AG10803 (cell line): Measurements from ENCODE around the gene SSMEM1.
A peak's percentile ranks its signal among the peaks of the same experiment; 100 is the strongest.
"Not testable (repeated sequence)": the region's sequence is repeated elsewhere in the genome, so short reads cannot be mapped to it uniquely, and the experiment has no call there.

Source experiments
- DNase-seq: peaks from one replicate; pipeline ENCODE4 v3.0.0; 2010; ENCODE audit warnings: low read depth
- H3K4me3 ChIP-seq: 2 replicates; pipeline ENCODE4 v1.5.1; 2011; ENCODE audit warnings: mild to moderate bottlenecking, low read length, control low read depth
- CTCF ChIP-seq: conservative IDR thresholded peaks from 2 replicates; pipeline ENCODE4 v1.5.1; 2011; ENCODE audit warnings: mild to moderate bottlenecking, low read length, control low read depth, inconsistent platforms

Gene SSMEM1

GRCh38 chr7:130231792-130232191, 24.1 kb downstream of the SSMEM1 start:
- no peak overlapping the region for H3K4me3 ChIP-seq
- TF ChIP-seq CTCF = no peak
- no peak for DNase-seq

- no peak for DNase-seq
- no peak for TF ChIP-seq CTCF
- no peak overlapping the region for H3K4me3 ChIP-seq
Observed at GRCh38 chr7:130232209-130232608, 24.5 kb downstream of the SSMEM1 start.

- no peak for DNase-seq
- TF ChIP-seq CTCF = no peak
- no peak overlapping the region for H3K4me3 ChIP-seq
Observed at GRCh38 chr7:130234078-130234477, 26.4 kb downstream of the SSMEM1 start.

GRCh38 chr7:130236361-130236760, 28.7 kb downstream of the SSMEM1 start:
- not testable (repeated sequence) for H3K4me3 ChIP-seq, DNase-seq

- no peak overlapping the region for H3K4me3 ChIP-seq
- no peak for DNase-seq
- no peak for TF ChIP-seq CTCF
Observed at GRCh38 chr7:130240240-130240639, 32.6 kb downstream of the SSMEM1 start.

GRCh38 chr7:130242198-130243014, 34.7 kb downstream of the SSMEM1 start:
- DNase-seq = peak; percentile 33

GRCh38 chr7:130243486-130243885, 35.8 kb downstream of the SSMEM1 start:
- H3K4me3 ChIP-seq = not testable (repeated sequence)
- DNase-seq = peak; percentile 52

More at GRCh38 chr7:130242198-130243014, 34.7 kb downstream of the SSMEM1 start:
- TF ChIP-seq CTCF = peak; percentile 97
- no peak overlapping the region for H3K4me3 ChIP-seq

- DNase-seq, H3K4me3 ChIP-seq: not testable (repeated sequence)
Observed at GRCh38 chr7:130246491-130246890, 38.8 kb downstream of the SSMEM1 start.

- not testable (repeated sequence) for DNase-seq, H3K4me3 ChIP-seq
Observed at GRCh38 chr7:130248842-130249241, 41.2 kb downstream of the SSMEM1 start.

GRCh38 chr7:130249626-130250025, 42.0 kb downstream of the SSMEM1 start:
- not testable (repeated sequence) for DNase-seq, H3K4me3 ChIP-seq
